ENCODE results near the gene KCNH3. TPM values are rescaled to one million over a fixed set of nuclear protein-coding genes. Genes with fewer than 3 reads are reported as not detected.
"Not testable (repeated sequence)": the region's sequence is repeated elsewhere in the genome, so short reads cannot be mapped to it uniquely, and the experiment has no call there.

The KCNH3 gene, protein sequence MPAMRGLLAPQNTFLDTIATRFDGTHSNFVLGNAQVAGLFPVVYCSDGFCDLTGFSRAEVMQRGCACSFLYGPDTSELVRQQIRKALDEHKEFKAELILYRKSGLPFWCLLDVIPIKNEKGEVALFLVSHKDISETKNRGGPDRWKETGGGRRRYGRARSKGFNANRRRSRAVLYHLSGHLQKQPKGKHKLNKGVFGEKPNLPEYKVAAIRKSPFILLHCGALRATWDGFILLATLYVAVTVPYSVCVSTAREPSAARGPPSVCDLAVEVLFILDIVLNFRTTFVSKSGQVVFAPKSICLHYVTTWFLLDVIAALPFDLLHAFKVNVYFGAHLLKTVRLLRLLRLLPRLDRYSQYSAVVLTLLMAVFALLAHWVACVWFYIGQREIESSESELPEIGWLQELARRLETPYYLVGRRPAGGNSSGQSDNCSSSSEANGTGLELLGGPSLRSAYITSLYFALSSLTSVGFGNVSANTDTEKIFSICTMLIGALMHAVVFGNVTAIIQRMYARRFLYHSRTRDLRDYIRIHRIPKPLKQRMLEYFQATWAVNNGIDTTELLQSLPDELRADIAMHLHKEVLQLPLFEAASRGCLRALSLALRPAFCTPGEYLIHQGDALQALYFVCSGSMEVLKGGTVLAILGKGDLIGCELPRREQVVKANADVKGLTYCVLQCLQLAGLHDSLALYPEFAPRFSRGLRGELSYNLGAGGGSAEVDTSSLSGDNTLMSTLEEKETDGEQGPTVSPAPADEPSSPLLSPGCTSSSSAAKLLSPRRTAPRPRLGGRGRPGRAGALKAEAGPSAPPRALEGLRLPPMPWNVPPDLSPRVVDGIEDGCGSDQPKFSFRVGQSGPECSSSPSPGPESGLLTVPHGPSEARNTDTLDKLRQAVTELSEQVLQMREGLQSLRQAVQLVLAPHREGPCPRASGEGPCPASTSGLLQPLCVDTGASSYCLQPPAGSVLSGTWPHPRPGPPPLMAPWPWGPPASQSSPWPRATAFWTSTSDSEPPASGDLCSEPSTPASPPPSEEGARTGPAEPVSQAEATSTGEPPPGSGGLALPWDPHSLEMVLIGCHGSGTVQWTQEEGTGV
- total RNA-seq: 0.26 and 0.28 TPM in 2 replicates

- no peak for DNase-seq (ENCODE audit: low read depth, low spot score)
Measured at GRCh38 chr12:49538510-49539403, at the start of gene KCNH3. TSS of gene KCNH3 (plus strand) at chr12:49539030. CDS start at chr12:49539417, 387 bp downstream.

GRCh38 chr12:49489154-49489553, 49.7 kb upstream of the KCNH3 start:
- no peak for DNase-seq (ENCODE audit: low read depth, low spot score)

GRCh38 chr12:49489720-49490119, 49.1 kb upstream of the KCNH3 start:
- peak; percentile 80 for DNase-seq (ENCODE audit: low read depth, low spot score)

GRCh38 chr12:49491823-49492222, 47.0 kb upstream of the KCNH3 start:
- no peak for DNase-seq (ENCODE audit: low read depth, low spot score)

GRCh38 chr12:49493900-49494299, 44.9 kb upstream of the KCNH3 start:
- no peak for DNase-seq (ENCODE audit: low read depth, low spot score)

DNA sequence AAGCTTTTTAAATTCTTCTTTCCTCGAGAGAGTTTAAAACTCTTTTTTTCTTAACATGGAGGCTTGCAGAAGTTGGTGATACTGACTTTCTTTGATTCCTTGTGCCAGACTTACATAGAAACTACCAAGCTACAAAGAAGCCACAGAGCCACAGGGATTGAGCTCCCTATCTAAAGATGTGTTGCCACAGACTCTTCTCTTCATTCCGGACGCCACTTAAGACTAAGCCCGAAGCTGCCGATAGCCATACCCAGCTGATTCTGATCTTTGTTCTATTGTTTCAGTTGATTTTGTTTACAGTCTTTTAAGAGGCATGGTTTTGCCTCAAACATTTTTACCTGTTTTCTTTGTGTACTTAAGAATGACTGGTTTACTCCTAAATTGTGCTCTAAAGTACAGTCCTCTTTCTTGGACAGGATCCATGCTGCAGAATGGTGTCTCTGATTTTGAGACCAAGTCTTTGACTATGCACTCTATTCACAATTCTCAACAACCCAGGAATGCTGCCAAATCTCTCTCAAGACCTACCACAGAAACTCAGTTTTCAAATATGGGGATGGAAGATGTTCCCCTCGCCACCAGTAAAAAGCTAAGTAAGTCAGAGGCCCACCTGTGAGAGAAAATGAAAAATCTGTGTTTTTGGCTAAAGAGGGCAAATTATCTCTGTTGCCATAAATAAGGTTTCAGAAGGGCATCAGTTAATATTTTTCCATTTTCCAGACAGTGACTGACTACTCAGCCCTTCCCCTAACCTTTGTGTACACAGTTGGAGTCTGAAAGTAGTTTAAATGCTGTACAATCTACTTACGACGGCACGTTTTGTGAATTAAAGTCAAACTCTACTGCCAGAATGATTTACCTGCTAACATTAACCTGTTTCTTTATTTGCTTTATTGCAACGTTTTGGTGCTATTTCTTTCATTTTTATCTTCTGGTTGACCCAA, 42.1 kb upstream of the KCNH3 start:
- DNase-seq (ENCODE audit: low read depth, low spot score): no peak

- no peak for DNase-seq (ENCODE audit: low read depth, low spot score)
Measured at GRCh38 chr12:49501895-49502294, 36.9 kb upstream of the KCNH3 start.

DNA sequence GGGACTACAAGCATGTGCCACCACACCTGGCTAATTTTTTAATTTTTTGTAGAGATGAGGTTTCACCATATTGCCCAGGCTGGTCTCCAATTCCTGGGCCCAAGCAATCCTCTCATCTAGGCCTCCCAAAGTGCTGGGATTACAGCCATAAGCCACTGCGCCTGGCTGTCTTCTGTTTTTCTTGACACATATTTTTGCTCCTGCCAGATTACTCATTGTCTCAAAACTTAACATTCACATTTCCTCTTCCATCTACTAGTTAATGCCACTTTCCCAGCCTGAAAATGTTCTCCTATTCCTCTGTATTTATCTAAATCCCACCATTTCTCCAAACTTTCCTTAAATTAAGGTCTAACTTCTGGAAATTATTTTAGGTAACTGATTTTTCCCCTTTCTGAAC, 36.2 kb upstream of the KCNH3 start:
- DNase-seq (ENCODE audit: low read depth, low spot score): no peak

DNA sequence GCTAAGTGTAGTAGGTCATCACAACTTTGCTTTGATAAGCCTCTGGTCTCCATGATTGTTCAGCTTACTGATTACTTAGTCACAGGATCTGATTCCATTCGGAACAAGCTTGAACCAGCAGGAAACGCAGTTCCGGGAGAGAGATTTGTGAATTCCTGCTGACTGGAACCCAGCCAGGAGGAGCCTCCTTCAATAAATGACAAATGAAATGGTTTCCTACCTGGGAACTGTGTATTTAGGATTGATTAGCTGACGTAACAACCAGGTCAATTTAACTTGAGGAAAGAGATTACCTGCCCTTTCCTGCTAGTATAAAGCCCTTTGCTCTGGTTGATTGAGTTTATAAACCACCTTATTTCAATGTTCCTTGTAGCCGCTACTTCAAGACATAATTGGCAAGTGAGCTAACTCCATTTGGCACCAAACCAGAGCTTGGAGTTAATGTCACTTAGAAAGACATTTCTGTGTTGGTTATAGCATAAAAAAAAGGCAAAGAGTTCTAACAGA, 35.1 kb upstream of the KCNH3 start:
- DNase-seq (ENCODE audit: low read depth, low spot score): peak; percentile 93

DNA sequence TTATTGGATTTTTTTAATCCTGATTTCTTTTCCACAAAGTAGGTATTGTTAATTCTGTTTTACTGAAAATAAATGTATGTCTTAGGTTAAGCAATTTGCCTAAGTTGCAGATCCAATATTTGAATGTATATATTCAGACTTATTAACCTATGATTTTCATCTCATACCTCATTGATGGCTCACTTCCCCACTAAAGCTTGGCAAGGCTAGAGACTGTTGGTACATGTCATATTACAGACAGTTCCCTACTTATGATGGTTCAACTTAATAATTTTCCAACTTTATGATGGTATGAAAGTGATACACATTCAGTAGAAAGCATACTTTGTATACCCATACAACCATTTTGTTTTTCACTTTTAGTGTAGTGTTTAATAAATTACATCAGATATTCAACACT, 33.2 kb upstream of the KCNH3 start:
- DNase-seq (ENCODE audit: low read depth, low spot score): no peak

GRCh38 chr12:49507139-49507538, 31.7 kb upstream of the KCNH3 start:
- DNase-seq (ENCODE audit: low read depth, low spot score): peak; percentile 95

DNA sequence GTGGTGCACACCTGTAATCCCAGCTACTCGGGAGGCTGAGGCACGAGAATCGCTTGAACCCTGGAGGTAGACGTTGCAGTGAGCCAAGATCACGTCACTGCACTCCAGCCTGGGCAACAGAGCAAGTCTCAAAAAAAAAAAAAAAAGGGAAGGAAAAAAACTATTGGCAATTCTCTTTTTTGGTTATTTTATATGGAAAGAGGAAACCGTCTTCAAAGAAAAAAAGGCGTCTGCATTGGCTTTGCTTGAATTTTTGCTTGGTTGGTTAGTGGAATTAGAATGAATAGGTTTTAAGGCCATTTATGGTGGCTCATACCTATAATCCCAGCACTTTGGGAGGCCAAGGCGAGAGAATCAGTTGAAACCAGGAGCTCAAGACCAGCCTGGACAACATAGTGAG, 29.1 kb upstream of the KCNH3 start:
- DNase-seq (ENCODE audit: low read depth, low spot score): not testable (repeated sequence)

GRCh38 chr12:49511410-49511809, 27.4 kb upstream of the KCNH3 start:
- DNase-seq (ENCODE audit: low read depth, low spot score): no peak

- DNase-seq (ENCODE audit: low read depth, low spot score): no peak
Measured at GRCh38 chr12:49512546-49512945, 26.3 kb upstream of the KCNH3 start.

GRCh38 chr12:49515266-49515665, 23.6 kb upstream of the KCNH3 start:
- DNase-seq (ENCODE audit: low read depth, low spot score): peak; percentile 58

- DNase-seq (ENCODE audit: low read depth, low spot score): peak; percentile 24
Measured at GRCh38 chr12:49518914-49519573, 19.8 kb upstream of the KCNH3 start.

GRCh38 chr12:49519574-49519936, 19.3 kb upstream of the KCNH3 start:
- no peak for DNase-seq (ENCODE audit: low read depth, low spot score)

DNA sequence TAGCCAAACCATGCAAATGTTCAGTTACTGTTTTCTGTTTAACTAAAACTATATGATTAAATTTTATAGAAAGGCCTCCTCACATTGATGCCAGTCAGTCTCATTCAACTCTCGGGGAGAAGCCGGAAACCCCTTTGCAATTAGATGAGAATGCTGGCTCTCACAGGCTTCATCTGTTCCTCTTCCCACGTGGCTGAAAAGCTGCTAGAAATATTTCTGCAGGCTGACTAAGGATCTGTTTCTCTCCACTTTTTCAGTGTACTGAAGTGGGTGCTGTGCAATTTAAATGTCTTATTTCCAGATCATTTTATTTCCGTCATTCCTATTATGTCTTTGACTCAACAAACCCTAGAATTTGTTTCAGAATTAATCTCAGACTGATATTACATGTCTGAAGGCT, 17.4 kb upstream of the KCNH3 start:
- no peak for DNase-seq (ENCODE audit: low read depth, low spot score)

- DNase-seq (ENCODE audit: low read depth, low spot score): peak; percentile 32
Measured at GRCh38 chr12:49524660-49525324, 14.0 kb upstream of the KCNH3 start.
